HG02938 (cell line): ENCODE data around the gene YIPF4.
"Not testable (repeated sequence)": the region's sequence is repeated elsewhere in the genome, so short reads cannot be mapped to it uniquely, and the experiment has no call there.

ENCODE experiments used
- ATAC-seq: cut with Tn5 transposase; IDR thresholded peaks from one replicate; pipeline ENCODE4 v1.9.1; 2021; ENCODE audit warnings: mild to moderate bottlenecking, moderate library complexity; ENCODE audit not compliant: unreplicated experiment

YIPF4 gene

GRCh38 chr2:32364290-32364689 is 86.6 kb downstream of the YIPF4 start:
- ATAC-seq, result not testable (repeated sequence)

DNA sequence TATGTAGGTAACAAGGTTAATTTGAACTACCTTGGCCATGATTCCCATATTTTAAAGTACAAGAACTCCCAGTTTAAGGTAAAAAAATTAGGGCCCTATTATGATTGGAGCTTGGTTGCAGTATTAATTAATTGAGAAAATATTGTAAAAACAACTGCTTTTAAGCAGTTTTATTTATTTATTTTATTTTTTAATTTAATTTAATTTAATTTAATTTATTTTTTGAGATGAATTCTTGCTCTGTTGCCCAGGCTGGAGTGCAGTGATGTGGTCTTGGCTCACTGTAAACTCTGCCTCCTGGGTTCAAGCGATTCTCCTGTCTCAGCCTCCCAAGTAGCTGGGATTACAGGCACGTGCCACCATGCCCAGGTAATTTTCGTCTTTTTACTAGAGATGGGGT is 88.0 kb downstream of the YIPF4 start:
- not testable (repeated sequence) for ATAC-seq
